GM18870 (cell line): ENCODE results near the gene GSTM3.
"Not testable (repeated sequence)": the region's sequence is repeated elsewhere in the genome, so short reads cannot be mapped to it uniquely, and the experiment has no call there.

Experiments used
- ATAC-seq: cut with Tn5 transposase; IDR thresholded peaks from one replicate; pipeline ENCODE4 v1.9.1; 2021; ENCODE audit warnings: moderate library complexity; ENCODE audit not compliant: unreplicated experiment

Gene GSTM3

GRCh38 chr1:109762821-109763645, 22.2 kb upstream of the GSTM3 start:
- ATAC-seq: no peak

GRCh38 chr1:109762039-109762585, 21.3 kb upstream of the GSTM3 start:
- no peak for ATAC-seq

- no peak for ATAC-seq
Observed at GRCh38 chr1:109761227-109762038, 20.6 kb upstream of the GSTM3 start.

GRCh38 chr1:109760581-109761226, 19.9 kb upstream of the GSTM3 start:
- ATAC-seq: no peak

GRCh38 chr1:109759513-109760334, 18.9 kb upstream of the GSTM3 start:
- ATAC-seq: no peak

GRCh38 chr1:109757936-109758786, 17.3 kb upstream of the GSTM3 start:
- ATAC-seq: no peak

GRCh38 chr1:109756848-109757521, 16.1 kb upstream of the GSTM3 start:
- ATAC-seq: no peak

GRCh38 chr1:109756325-109756724, 15.5 kb upstream of the GSTM3 start:
- not testable (repeated sequence) for ATAC-seq

GRCh38 chr1:109754738-109755137, 13.9 kb upstream of the GSTM3 start:
- ATAC-seq: no peak

- no peak for ATAC-seq
Observed at GRCh38 chr1:109751531-109752260, 10.9 kb upstream of the GSTM3 start.

GRCh38 chr1:109750920-109751319, 10.1 kb upstream of the GSTM3 start:
- ATAC-seq: no peak

GRCh38 chr1:109750241-109750882, 9.5 kb upstream of the GSTM3 start:
- ATAC-seq: no peak

GRCh38 chr1:109749221-109749620, 8.4 kb upstream of the GSTM3 start:
- no peak for ATAC-seq

- not testable (repeated sequence) for ATAC-seq
Observed at GRCh38 chr1:109748311-109748710, 7.5 kb upstream of the GSTM3 start.

GRCh38 chr1:109739738-109740614, 862 bp downstream of the GSTM3 start:
- no peak for ATAC-seq

GRCh38 chr1:109733236-109733870, 7.5 kb downstream of the GSTM3 start:
- no peak for ATAC-seq
